ENCODE results near the gene KCNN4. TPM values are rescaled to one million over a fixed set of nuclear protein-coding genes. Genes with fewer than 3 reads are reported as not detected.

The KCNN4 gene
- total and polyA plus RNA-seq, 2 of the 13 experiments (the other 11 are each of a cell fraction or from before 2014, with no cell fraction given) = 0.13 to 0.25 TPM

GRCh38 chr19:43797118-43797517, 16.3 kb upstream of the KCNN4 start:
- Histone ChIP-seq H3K36me3 (replicated peaks in 1 of 2; ENCODE audit: control insufficient read depth in 1 of 2, insufficient read depth in 2 of 2, low read length in 2 of 2) (no peaks in the 10 kb centered on the region), H4K20me1 (ENCODE audit: insufficient read depth, low read length) (no peaks in the 10 kb centered on the region), H3K79me2 (ENCODE audit: insufficient read depth, low read length) (no peaks in the 10 kb centered on the region), H3K9ac (ENCODE audit: insufficient read depth, low read depth, low read length) (no peak overlapping the region), H3K4me2 (ENCODE audit: low read depth, low read length) (no peak overlapping the region), H3K9me3 (ENCODE audit: low read length) (no peaks in the 10 kb centered on the region), H3K27me3 (ENCODE audit: control insufficient read depth in 1 of 2, insufficient read depth in 2 of 2, low read length in 2 of 2) (peaks cover 0 to 4% of the 10 kb centered on the region in 2 experiments; a peak in 2 of 5 replicates), H2AFZ (ENCODE audit: low read length) (no peak overlapping the region), H3K4me1 (ENCODE audit: insufficient read depth, low read length) (no peaks in the 10 kb centered on the region), H3K4me3 (replicated peaks in 1 of 3; ENCODE audit: insufficient read depth in 1 of 3, low read depth in 2 of 3, low read length in 3 of 3) (no peak overlapping the region), H3K27ac (ENCODE audit: extremely low read length, insufficient read depth, low read length) (no peak overlapping the region)
- intact Hi-C loops (cut with micrococcal nuclease; ENCODE audit: unreplicated experiment) = no loop called here
- ChIA-PET POLR2A (no interaction called here), CTCF (ENCODE audit: low intra/inter-chr PET ratio, low total read pairs) (no interaction called here)
- no TSS peak for BruUV-seq (replicated peaks)
- FAIRE-seq (no peak), ATAC-seq (no peak), DNase-seq (ENCODE audit: low spot score) (no peak)
- in situ Hi-C loops (cut with HindIII; ENCODE audit: extremely low pct_ligation_motif_present, low pct_unique_long_range_greater_than_20kb) = no loop called here
- 40% methylated on average over 2 of the region's 6 CpGs for WGBS (ENCODE audit: low lambda C conversion rate)
- TF ChIP-seq ZNF589 (CRISPR knock-in tag; conservative IDR thresholded peaks at IDR 0.05) (no peak), FUBP1 (CRISPR knock-in tag; IDR thresholded peaks at IDR 0.05; ENCODE audit: borderline replicate concordance) (no peak), ZNF646 (CRISPR knock-in tag; IDR thresholded peaks at IDR 0.05) (no peak), RNF219 (CRISPR knock-in tag; IDR thresholded peaks at IDR 0.05) (no peak), SCMH1 (CRISPR knock-in tag; IDR thresholded peaks at IDR 0.05; ENCODE audit: borderline replicate concordance) (no peak), ZNF367 (CRISPR knock-in tag; IDR thresholded peaks at IDR 0.05; ENCODE audit: borderline replicate concordance) (no peak), ZNF615 (CRISPR knock-in tag; IDR thresholded peaks at IDR 0.05; ENCODE audit: borderline replicate concordance) (no peak), KMT2B (CRISPR knock-in tag; IDR thresholded peaks at IDR 0.05) (no peak), NAIF1 (CRISPR knock-in tag; IDR thresholded peaks at IDR 0.05; ENCODE audit: borderline replicate concordance) (no peak), ZNF235 (CRISPR knock-in tag; IDR thresholded peaks at IDR 0.05; ENCODE audit: borderline replicate concordance) (no peak), NR3C1 (CRISPR knock-in tag; IDR thresholded peaks at IDR 0.05) (no peak), ATAD3A (CRISPR knock-in tag; IDR thresholded peaks at IDR 0.05) (no peak), MBNL3 (CRISPR knock-in tag; conservative IDR thresholded peaks at IDR 0.05) (no peak), ZNF501 (CRISPR knock-in tag; IDR thresholded peaks at IDR 0.05) (no peak), ZNF530 (CRISPR knock-in tag; IDR thresholded peaks at IDR 0.05; ENCODE audit: low read depth) (no peak), IRF2 (CRISPR knock-in tag; IDR thresholded peaks at IDR 0.05) (no peak)
